Measurements from ENCODE around the gene NCKAP5. TPM values are rescaled to one million over a fixed set of nuclear protein-coding genes. Genes with fewer than 3 reads are reported as not detected.

Gene NCKAP5
- total RNA-seq, 2 experiments from 2014 or later, result not detected

- ChIA-PET POLR2A (no interaction called here), CTCF (no interaction called here)
- Mint-ChIP-seq H3K36me3 (ENCODE audit: low read depth) (no peaks in the 10 kb centered on the region), H3K27ac (no peak overlapping the region), H3K4me1 (ENCODE audit: low read depth) (no peaks in the 10 kb centered on the region), H3K9me3 (no peaks in the 10 kb centered on the region), H3K27me3 (no peaks in the 10 kb centered on the region), H3K4me3 (no peak overlapping the region)
- DNase-seq (no peak), ATAC-seq (no peak)
- intact Hi-C loops (cut with micrococcal nuclease), result no loop called here
- no peak for TF ChIP-seq CTCF (IDR thresholded peaks at IDR 0.05)
These were observed 64.9 kb downstream of the NCKAP5 start for GRCh38 chr2:133503323-133503722.

GRCh38 chr2:133502678-133503077 is 65.6 kb downstream of the NCKAP5 start:
- no peak overlapping the region for H3K27ac Mint-ChIP-seq
- ATAC-seq, result no peak
- no peak for DNase-seq
- no peaks in the 10 kb centered on the region for H3K9me3 Mint-ChIP-seq
- no peak for TF ChIP-seq CTCF (IDR thresholded peaks at IDR 0.05)
- CTCF ChIA-PET, result no interaction called here
- H3K4me1 Mint-ChIP-seq (ENCODE audit: low read depth), result no peaks in the 10 kb centered on the region
- H3K4me3 Mint-ChIP-seq, result no peak overlapping the region
- H3K36me3 Mint-ChIP-seq (ENCODE audit: low read depth), result no peaks in the 10 kb centered on the region
- POLR2A ChIA-PET, result no interaction called here
- intact Hi-C loops (cut with micrococcal nuclease), result no loop called here
- no peaks in the 10 kb centered on the region for H3K27me3 Mint-ChIP-seq

- ChIA-PET CTCF (no interaction called here), POLR2A (no interaction called here)
- Mint-ChIP-seq H3K4me1 (ENCODE audit: low read depth) (no peaks in the 10 kb centered on the region), H3K9me3 (no peaks in the 10 kb centered on the region), H3K27ac (no peak overlapping the region), H3K36me3 (ENCODE audit: low read depth) (no peaks in the 10 kb centered on the region), H3K4me3 (no peak overlapping the region), H3K27me3 (no peaks in the 10 kb centered on the region)
- intact Hi-C loops (cut with micrococcal nuclease), result no loop called here
- no peak for TF ChIP-seq CTCF (IDR thresholded peaks at IDR 0.05)
- DNase-seq (no peak), ATAC-seq (no peak)
These were observed 67.3 kb downstream of the NCKAP5 start for GRCh38 chr2:133500917-133501316.

- Mint-ChIP-seq H3K27me3 (no peaks in the 10 kb centered on the region), H3K36me3 (ENCODE audit: low read depth) (no peaks in the 10 kb centered on the region), H3K4me1 (ENCODE audit: low read depth) (no peaks in the 10 kb centered on the region), H3K4me3 (no peak overlapping the region), H3K9me3 (no peaks in the 10 kb centered on the region), H3K27ac (no peak overlapping the region)
- no peak for TF ChIP-seq CTCF (IDR thresholded peaks at IDR 0.05)
- POLR2A ChIA-PET, result no interaction called here
- intact Hi-C loops (cut with micrococcal nuclease), result no loop called here
- DNase-seq, result no peak
- CTCF ChIA-PET, result no interaction called here
- ATAC-seq, result no peak
These were observed 69.3 kb downstream of the NCKAP5 start for GRCh38 chr2:133498662-133499585.

- no peaks in the 10 kb centered on the region for H3K36me3 Mint-ChIP-seq (ENCODE audit: low read depth)
- H3K27me3 Mint-ChIP-seq, result no peaks in the 10 kb centered on the region
- no peaks in the 10 kb centered on the region for H3K9me3 Mint-ChIP-seq
- intact Hi-C loops (cut with micrococcal nuclease), result no loop called here
- no peak overlapping the region for H3K4me3 Mint-ChIP-seq
- no peak for TF ChIP-seq CTCF (IDR thresholded peaks at IDR 0.05)
- no peaks in the 10 kb centered on the region for H3K4me1 Mint-ChIP-seq (ENCODE audit: low read depth)
- DNase-seq (no peak), ATAC-seq (no peak)
- ChIA-PET POLR2A (no interaction called here), CTCF (no interaction called here)
- H3K27ac Mint-ChIP-seq, result no peak overlapping the region
These were observed 70.2 kb downstream of the NCKAP5 start for GRCh38 chr2:133497951-133498565.
